IPS-NIHi11 (cell line): ENCODE data around the gene IL17RB.

Source experiments
- DNase-seq: peaks from one replicate; pipeline ENCODE4 v3.0.0; 2012; ENCODE audit warnings: mixed read lengths, low spot score

The IL17RB gene, protein sequence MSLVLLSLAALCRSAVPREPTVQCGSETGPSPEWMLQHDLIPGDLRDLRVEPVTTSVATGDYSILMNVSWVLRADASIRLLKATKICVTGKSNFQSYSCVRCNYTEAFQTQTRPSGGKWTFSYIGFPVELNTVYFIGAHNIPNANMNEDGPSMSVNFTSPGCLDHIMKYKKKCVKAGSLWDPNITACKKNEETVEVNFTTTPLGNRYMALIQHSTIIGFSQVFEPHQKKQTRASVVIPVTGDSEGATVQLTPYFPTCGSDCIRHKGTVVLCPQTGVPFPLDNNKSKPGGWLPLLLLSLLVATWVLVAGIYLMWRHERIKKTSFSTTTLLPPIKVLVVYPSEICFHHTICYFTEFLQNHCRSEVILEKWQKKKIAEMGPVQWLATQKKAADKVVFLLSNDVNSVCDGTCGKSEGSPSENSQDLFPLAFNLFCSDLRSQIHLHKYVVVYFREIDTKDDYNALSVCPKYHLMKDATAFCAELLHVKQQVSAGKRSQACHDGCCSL

DNA sequence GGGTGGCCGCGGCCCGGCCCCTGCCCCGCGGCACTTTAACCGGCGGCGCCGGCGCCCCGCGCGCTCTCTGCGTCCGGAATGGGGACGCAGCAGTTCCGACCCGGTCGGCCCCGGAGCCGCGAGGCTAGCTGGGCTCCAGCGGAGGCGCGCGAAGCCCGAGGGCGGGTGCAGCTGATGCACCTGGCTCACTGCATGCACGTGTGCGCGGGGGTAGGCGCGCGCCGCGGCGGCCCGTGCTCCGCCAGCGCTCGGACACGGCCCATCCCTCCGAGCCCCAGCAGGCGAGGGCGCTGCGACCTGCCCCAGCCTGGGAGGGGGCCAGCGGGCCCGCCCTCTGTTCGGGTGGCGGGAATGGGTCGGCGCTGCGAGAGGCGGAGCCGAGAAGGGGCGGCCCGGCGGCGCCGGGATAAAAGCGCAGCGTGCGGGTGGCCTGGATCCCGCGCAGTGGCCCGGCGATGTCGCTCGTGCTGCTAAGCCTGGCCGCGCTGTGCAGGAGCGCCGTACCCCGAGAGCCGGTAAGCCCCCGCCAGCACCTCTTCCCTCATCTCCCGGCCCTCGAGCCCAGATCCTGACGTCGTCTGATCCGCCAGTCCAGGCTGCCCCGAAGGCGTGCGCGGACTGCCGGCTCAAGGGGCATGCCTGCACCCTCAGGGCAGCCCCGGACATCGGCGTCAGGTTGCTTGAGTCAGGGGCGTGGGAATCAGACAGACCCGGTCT lies at the start of gene IL17RB, which contains the start of gene CHDH:
IL17RB (plus strand) TSS at position 435 of the 717 bp plus-strand sequence; CDS start at position 456, 21 bp downstream.
CHDH (minus strand) TSS at position 286 of the 717 bp plus-strand sequence. CDS start 22,411 bp downstream, outside the sequence.
- DNase-seq, result peak; percentile 85

DNA sequence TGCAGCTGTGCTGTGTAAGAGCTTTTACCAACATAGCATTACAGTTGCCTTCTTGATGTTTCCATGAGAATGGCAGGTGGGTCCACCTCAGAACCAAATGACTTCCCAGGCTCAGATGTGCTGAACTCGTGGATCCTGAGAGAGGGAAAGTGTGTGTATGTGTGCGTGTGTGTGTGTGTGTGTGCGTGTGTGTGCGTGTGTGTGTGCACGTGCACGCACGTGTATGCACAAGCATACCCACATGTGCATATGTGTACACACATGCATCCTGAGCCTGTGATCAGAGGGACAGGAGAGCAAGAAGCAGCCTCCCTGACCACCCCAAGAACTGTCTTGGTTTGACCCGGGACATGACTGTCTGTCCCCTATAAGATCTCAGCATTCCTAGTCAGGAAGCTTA lies 48.2 kb upstream of the IL17RB start:
- DNase-seq, result no peak

DNA sequence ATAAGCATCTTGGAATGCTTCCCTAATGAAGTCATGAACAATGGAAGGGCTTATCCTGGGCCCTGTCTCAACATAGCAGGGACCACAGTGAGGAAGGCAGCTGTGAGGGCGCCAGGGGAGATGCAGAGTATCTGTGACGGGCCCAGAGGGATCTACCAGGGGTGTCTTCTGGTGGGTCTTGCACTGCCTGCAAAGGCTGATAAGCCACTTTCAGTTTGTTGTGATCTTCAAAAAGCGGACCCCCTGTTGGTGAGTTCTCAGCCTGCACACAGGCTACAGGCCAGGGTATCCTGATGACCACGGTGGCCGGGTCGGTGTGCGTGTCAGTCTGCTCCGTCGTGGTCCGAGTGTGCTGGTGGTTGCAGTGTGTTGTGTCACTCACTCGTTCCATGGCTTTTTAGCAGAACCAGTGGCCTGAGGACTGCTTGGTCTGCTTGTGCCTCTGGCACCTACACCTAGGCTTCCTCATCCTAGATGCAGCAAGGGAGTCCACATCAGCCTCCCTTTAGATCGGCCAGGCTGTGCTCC lies 47.0 kb upstream of the IL17RB start:
- DNase-seq, result no peak

DNA sequence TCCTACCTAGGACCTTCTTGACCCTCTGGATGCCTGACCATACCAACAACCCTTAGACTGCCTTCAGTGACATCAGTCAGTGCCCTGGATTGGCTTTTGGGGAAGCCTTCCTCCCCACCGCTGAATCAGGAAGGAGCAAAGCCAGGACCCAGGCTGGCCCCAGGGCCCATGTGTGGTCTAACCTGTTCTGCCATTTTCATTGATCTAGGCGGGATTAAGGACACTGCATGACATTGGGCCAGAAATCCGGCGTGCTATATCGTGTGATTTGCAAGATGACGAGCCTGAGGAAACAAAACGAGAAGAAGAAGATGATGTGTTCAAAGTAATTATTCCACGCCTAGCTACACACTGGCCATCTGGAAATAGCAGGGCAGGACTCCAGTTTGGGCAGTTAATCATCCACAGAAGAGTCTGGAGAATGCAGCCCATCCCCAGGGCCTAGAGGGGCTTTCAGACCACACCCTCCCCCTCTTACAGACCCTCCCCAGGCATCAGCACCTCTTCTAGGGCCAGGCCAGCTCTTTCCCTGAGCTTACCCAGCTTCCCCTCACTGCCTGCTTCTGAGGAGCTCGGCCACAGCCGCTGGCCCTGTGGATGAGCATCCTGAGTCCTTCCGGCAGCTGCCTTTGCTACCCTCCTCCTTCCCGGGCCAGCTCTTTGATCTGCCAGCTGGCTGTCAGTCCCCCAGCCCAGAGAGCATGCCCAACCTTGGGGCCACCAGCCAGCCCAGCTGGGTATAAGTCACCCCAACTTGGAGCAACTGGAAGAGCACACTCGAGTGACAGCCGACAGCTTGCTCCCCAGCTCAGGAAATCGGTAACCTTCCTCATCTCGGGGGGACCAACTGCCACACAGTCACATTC lies 46.1 kb upstream of the IL17RB start:
- DNase-seq, result no peak

DNA sequence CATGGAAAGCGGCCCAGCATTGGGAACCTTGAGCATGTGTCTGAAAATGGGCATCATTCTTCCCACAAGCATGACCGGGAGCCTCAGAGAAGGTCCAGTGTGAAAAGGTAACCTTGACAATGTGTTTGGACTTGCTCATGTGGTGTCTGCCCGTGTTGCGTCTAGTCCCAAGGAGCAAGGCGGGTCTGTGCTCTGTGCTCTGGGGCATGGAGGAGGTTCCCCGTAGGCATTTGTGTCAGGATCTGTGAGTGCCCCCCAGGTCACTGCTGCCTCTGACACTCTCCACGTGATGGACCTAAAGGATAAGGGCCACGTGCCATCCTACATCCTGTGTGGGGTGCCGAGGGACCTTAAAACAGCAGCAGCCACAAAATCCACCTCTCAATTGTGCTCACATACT lies 45.0 kb upstream of the IL17RB start:
- DNase-seq, result no peak

DNA sequence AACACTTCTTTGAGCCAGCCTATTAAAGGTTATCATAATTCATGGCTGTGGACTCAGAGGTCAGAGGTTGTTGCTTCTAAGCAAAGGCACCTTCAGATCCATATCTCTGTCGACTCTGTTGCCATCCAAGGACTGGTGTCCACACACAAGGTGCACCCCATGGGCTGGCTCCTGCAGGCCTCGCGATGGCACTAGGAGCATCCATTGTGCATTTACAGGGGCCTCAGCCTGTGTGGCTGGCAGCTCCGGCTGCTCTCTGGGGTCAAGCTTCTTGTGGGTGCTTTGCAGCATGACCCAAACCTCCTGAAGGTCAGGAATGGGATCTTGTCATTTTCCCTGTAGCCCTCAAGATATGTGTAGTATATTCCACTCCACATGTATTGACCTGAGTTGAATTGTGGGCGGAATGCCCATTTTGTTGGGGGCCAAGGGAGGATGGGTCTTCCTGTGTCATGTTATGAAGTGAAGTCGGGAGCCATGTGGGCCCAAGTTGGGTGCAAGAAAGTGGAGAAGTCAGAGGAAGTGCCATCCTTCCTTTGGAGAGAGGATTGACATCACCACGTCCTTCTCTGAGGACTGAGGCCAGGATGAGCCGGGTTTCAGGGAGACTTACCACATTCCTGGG lies 44.0 kb upstream of the IL17RB start:
- no peak for DNase-seq

DNA sequence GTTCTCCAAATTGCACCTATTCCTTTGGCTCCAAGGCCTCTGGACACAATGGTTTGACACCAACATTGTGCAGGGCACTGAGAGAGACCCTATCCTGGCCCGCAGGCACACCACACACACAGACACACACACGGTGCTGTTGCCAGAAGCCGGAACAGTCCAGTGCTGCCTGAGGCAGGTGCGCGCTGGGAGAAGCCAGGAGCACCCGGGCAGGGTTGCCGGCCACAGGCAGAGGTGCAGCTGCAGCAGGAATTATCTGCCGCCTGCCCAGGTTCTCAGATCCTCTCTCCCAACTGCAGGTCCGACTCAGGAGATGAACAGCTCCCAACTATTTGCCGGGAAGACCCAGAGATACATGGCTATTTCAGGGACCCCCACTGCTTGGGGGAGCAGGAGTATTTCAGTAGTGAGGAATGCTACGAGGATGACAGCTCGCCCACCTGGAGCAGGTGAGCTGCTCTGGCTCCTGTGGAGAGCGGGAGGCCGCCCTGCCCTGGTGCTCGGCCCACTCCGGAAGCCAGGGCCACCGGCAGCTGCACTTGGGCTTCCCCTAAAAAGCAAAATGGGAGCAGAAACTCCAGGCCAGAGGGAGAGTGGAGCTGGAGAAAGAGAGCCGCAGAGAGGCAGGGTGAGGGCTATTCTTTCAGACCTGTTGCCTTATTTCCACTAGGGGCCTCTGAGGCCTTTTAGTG lies 43.1 kb upstream of the IL17RB start:
- DNase-seq, result no peak

DNA sequence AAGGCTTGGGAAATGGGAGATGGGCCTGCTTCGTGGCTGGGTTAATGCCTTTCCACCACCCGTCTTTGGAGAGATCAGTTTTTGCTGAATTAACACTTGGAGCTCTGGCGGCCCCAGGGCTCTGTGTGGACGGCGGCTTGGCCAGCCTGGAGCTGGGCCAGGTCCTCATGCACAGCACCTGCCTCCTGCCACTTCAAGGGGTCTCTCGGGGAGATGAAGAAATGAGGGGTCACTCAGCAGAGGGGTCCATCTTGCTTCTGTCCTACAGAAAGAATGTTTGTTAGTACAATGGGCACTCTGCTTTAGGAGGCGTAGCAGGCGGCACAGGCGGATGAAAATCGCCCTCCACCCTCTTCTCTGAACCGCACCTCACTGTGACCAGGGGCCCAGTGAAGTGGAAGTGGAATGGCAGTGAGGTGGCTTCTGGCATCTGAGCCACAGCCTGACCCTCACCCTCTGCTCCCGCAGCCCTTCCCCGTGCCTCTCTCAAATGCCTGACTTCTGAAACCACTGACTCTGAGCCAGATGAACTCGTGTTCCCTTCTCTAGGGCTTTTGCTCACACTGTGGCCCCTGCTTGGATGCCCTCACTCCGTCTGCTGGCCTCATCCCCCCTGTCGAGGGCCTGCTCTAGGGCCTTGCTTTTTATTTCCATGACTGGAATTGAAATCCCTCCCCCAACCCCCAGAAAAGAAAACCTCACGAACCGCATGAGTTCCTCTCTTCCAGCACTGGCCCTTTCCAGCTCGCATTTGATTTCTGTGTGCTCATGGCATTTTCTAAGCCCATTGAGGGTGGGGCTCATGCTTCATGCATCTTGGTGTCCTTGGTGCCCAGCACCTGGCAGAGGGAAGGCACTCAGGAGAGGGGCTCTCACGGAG lies 42.3 kb upstream of the IL17RB start:
- DNase-seq, result no peak

DNA sequence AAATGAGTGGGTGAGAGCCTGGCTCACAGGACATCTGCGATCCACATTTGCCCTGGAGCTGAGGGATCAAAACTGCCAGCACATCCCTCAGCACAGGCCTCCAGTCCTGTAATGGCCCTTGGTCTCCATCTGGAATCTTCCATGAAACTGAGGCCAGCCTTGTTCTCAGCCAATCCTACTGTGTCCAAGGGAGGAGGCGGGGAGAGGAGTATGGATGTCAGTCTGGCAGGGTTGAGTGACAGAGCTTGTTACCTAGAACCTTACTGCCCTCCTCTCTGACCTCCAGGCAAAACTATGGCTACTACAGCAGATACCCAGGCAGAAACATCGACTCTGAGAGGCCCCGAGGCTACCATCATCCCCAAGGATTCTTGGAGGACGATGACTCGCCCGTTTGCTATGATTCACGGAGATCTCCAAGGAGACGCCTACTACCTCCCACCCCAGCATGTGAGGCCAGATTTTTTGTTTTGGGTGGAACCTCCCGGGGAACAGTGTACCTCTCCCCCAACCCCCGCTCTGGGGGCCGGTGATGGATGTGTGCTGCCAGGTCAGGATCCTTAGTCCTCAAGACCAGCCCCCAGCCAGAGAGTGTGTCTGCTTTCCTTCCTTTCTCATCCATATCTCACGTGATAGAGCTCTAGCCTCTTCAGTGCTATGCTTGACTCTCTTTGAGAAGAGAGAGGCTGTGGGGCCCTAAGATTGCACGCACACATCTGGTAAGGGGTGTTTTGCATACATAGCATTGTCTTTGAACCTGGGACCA lies 41.5 kb upstream of the IL17RB start:
- DNase-seq, result peak; percentile 40

DNA sequence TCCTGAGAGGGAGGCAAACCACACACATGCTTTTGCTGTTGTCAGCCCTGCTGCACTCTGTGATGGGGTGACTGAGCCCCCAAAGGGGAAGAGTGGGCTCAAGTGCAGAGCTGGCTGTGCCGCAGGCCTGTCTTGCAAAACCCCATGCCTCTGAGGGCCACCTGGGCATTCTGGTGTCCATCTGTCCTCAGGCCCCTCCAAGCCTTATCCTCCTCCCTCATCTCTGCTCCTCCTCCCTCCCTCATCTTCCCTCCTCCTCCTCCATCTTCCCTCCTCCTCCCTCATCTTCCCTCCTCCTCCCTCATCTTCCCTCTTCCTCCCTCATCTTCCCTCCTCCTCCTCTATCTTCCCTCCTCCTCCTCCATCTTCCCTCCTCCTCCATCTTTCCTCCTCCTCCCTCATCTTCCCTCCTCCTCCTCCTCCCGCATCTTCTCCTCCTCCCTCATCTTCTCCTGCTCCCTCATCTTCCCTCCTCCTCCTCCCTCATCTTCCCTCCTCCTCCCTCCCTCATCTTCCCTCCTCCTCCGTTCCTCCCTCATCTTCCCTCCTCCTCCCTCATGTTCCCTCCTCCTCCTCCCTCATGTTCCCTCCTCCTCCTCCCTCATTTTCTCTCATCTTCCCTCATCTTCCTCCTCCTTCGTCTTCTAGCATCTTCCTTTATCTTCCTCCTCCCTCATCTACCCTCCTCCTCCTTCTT lies 40.8 kb upstream of the IL17RB start:
- no peak for DNase-seq

DNA sequence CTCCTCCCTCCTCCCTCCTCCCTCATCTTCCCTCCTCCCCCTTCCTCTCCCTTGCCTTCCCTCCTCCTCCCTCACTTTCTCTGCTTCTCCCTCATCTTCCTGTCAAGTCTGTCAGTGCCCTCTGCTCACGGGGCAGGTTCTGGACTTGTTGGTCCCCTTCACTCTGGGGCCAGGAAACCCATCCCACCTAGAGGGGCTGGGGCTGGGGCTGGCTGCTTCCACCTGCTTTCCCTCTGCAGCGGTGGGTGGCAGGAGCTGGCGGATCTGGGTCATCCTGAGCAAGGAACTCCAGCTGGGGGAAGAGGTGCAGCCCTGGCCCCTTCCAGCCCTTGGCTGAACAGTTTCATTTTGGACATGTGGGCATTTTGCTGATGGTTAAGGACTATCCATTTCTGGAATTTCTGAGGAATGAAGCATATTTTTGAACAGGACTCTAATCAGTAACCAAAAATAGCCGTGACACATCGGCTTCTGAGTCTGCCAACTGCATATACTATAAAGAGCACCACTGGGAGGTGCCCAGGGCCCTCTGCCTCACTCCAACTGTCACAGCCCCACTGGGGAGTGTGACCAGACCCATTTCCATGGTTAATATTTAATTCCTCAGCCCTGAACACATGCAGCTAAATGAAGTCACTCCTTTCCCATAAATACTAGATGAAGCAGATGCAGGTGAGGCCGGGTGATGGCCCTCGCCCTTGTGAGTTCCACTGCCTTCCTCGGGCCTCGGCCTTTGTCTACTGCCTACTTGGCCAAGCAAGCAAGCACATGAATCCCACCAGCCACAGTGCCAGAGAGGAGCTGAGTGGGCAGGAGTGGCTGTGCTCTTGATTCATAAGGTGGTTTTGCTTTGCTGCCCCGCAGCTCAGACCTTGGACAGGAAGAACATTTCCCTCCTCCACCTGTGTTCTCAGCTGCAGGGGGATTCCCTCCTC lies 39.9 kb upstream of the IL17RB start:
- no peak for DNase-seq

DNA sequence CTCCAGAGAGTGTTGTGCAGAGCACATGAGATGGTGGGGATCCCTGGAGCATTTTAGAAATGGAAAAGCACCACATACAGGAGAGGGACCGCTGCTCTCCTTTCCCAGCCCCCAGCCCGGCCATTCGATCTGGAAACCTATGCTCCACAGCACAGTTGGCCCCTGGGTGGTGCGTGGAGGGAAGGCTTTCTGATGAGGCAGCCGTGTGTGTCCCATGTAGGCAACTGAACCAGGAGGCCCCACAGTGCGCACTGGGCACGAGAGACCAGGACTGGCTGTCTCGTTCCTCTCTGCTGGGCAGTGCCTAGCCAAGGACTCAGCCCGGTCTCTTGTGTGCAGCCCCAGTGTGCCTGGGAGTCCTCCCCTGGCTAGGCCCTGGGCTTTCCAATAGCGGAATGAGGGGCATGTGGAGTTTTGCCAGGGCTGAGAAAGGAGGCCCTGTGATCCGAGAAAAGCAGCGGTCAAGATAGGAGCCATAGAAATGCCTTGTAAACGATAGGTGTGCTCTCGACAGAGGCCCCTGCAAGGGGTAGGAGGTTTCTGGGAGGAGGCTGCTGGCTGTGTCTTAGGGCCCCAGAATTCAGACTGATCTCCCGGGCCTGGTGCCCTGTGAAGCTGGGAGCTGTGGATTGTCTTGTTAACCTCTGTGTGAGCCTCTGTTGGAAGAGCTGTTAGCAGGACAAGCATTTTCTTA lies 39.1 kb upstream of the IL17RB start:
- DNase-seq, result no peak

DNA sequence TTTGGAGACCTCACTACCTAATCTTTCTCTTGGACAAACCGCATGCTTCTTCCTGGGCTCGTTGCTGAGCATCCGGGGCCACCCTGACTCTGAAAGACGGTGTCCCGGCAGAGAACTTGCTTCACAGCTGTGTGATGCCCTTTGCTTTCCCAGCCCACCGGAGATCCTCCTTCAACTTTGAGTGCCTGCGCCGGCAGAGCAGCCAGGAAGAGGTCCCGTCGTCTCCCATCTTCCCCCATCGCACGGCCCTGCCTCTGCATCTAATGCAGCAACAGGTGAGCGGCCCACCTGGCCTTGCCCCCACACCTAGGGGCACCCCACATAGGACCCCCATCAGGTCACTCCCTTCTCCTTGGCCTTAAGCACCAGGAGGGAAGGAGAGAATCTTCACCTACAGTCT lies 37.9 kb upstream of the IL17RB start:
- DNase-seq, result no peak

DNA sequence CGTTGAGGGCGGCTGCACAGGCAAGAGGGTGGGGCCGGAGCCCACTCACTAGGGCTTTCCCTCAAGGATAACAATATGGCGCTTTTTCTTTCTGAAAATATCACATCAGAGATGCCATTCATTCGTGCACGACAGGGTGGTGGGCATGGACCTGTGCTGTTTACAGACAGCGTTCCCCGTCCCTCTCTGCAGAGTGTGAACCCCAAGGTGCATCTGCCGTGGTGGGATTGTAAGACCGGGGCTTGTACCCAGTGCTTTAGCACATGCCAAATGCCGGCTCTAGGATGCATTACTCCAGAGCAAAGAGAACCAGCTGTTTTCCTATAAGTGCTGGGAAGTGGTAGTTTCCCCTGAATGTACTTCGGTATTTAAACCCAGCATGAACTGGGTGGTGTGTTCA lies 37.1 kb upstream of the IL17RB start:
- DNase-seq, result no peak

DNA sequence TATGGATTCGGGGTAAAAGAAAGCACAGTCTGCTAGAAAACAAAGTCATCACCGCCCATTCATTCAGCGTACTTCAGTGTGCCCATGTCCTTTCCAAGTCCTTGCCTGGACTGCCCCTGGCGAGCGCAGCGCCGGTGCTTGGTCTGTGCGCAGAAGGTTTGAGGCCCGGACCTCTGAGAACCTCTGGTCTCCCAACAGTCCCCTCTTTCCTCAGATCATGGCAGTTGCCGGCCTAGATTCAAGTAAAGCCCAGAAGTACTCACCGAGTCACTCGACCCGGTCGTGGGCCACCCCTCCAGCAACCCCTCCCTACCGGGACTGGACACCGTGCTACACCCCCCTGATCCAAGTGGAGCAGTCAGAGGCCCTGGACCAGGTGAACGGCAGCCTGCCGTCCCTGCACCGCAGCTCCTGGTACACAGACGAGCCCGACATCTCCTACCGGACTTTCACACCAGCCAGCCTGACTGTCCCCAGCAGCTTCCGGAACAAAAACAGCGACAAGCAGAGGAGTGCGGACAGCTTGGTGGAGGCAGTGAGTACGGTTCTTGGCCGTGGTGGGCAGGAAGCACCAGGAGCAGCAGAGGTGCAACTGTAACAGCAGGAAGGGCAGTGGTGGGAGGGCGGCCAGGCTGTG lies 36.5 kb upstream of the IL17RB start:
- no peak for DNase-seq
